ENCODE data around the gene FBN1. TPM values are rescaled to one million over a fixed set of nuclear protein-coding genes. Genes with fewer than 3 reads are reported as not detected.

FBN1 gene
- total RNA-seq, 1 donor from 2014 or later: 171 TPM

DNA sequence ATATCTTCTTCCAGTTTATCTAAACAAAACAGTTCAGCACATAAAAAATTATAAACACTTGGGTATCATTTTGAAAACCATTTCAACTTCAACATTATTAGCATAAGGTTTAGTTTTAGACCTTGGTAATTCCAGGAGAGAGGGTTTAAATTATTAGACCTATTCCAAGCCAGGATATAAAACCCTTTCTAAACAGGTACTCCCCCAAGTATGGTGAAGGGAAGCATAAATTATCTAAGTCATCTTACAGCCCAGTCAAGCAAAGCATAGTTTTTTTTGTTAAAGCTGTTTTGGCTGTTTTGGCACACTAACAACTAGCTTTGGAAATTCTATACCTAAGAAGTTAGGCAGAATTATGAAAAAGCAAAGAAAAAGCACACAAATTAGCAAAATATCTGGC lies 87.3 kb downstream of the FBN1 start:
- no peak for DNase-seq (ENCODE audit: extremely low read depth, low read depth, low spot score)

DNA sequence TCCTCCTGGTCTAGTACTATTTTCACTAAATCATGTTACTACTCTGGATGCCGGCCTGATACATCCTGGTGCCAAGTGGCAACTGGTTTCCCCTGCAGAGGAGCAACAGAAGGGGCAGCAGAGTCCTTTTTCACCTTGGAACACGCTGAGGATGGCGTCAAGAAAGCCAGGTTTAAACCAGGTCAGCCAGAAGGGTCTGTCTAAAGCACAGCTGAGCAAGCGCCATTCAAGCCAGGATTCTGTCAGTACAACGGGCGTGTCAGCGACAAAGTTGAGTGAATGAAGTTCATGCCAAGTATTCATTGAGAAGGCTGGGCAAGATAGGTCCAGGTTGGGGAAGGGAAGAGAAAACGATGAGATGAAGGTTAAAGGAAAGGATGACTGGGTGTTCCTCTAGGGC lies 88.2 kb downstream of the FBN1 start:
- no peak for DNase-seq (ENCODE audit: extremely low read depth, low read depth, low spot score)

DNA sequence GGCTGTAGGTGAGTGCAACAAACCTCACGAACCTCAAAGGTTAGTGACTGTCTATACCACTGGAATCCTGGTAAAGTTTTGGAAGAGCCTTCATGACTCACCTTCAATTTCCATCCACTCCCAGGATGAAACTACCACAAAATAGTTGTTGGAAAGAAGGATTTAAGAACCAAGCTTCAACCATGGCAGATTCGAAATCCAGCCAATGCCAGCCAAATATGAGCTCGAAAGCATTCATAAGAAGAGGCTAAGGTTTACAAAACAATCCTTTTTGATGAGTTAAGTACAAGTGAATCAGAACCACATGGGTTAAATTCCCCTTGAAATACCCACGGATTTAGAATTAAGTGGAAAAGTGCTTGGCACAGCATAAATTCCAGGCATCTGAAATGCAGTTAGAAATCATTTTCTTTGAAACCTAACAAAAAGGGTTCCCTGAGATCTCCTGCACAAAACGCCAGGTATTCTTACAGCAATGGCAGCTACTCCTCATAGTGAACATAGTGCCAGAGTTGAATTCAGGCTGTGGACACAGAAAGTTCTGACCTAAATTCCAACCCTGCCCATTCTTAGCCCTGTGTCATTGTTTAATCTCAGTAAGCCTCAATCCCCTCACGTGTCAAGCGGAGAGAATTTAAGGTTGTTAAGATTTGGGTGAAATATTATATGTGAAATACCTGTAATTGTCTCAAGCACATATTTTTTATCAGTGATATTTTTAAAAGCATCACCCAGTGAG lies 89.2 kb downstream of the FBN1 start:
- DNase-seq (ENCODE audit: extremely low read depth, low read depth, low spot score): no peak

DNA sequence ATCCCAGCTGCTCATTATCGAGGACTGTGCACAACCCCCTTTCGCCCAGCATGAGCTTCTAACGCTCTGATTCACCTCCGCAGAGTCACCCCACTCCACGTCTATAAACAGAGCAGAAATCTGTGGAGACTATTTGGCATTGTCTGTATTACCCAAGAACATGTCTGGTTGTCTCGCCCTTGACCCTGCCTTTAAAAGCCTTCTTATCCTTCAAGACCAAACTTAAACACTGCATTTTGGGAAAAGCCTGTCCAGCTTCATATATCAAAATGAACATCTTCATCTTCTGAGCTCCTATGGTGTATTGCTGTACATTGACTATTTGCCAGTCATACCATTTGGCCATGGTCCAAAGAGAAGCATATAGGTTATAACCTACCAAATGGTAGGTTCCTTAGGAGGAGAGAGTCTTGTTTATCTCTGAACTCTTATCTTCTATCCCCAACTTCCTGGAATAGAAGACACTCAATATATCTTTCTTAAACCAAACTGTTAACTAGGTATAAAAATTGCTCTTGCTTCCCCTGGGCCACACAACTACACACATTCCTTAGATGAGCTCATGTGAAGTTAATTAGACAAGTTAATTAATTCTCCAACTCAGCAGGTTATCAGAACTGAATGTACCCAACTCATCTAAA lies 90.1 kb downstream of the FBN1 start:
- DNase-seq (ENCODE audit: extremely low read depth, low read depth, low spot score): no peak

DNA sequence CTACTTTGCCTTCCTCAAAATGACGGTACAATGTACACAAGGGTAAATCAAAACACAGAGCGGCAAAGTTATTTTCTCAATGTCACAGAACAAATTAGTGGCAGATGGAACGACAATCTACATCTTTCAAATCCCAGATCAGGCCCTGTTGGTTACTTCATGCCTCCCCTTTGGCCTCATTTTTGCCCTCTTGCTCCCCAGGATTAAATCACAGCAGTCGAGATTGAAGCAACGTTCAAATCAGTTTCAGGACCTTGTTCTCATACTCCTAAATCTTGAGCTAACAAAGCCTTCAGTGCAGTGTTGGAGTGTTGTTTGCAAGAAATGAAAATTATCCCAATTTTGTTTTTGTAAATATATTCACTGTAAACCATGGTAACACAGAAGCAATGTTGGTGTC lies 91.4 kb downstream of the FBN1 start:
- DNase-seq (ENCODE audit: extremely low read depth, low read depth, low spot score): no peak

DNA sequence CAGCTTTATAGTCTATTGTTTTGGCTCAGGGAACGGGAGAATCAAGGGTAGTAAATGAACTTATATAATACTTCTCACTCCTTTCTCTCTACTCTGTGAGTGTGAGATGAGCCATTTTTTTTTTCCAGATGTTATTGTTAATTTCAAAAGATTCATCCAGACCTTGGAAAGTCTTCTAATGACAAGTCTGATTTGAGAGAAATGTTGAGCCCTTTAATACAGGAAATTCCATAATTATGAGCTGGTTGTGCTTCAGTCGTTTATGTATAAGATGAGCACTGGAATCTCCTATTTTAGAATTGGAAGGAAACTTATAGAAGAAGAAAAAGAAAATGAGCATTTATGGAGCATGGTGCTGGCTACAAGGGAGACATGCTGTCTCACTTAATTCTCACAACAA lies 92.0 kb downstream of the FBN1 start:
- no peak for DNase-seq (ENCODE audit: extremely low read depth, low read depth, low spot score)

DNA sequence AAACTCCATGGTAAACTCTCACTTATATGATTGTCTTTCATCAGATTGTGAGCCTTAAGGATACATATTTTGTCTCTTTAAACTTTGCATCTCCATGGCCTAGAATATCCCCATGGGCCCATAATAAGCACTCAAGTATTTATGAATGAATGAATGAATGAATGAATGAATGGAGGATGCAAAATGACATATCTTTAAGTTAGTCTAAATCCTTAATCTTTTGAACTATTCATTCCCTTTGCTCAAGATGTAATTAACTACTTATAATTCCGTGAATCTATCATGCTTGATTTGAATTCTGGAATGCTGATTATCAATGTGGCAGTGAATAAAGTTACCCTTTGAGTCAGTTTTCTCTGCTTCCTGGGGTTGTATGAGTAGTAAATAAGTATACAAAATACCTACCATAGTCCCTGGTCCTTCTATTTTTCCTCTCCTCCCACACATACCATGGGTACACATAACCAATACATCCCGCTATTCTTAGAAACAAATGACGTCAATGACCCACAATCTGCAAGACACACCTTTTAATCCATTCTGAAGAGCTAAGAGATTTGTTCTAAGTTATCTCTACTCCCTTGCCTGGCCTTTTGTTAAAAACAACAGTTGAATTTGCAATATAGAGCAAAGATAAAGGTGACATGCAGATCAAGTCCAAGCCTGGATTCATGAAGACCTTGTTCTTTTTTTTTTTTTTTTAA lies 94.5 kb downstream of the FBN1 start:
- DNase-seq (ENCODE audit: extremely low read depth, low read depth, low spot score): no peak

DNA sequence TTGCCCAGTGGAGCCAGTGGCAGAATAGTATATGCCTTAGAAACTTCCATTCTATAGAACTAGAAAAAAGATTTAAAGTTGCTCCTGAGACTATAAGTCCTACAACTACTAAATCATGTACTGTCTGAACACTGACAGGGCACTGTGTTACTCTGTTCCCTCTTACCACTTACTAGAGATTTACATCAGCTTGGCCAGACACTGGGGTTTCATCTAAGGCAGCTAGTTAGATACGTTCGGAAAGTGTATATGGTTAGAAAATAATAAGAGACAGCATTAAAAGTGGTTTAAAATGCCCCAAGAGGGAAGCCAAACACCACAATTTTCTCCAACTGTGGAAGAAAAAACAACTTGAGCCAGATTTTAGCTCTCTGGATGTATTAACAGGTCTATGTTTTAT lies 97.1 kb downstream of the FBN1 start:
- no peak for DNase-seq (ENCODE audit: extremely low read depth, low read depth, low spot score)

DNA sequence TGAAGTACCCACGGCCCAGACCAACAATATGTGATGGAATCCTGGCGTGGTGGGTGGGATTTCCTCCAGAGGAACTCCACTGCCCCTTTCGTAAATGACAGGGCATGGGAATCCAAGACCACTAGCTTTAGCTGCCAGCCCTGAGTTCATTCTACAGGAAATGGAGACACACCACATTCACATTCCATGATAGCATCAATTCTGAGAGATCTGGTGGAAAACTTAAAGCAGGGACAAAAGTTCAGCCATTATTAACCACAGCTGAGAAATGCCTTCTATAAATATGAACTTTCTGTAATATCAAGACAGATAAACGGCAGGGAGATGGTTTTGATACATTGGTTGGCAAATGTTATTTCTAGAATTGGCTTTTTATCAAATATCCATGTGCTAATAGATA lies 98.2 kb downstream of the FBN1 start:
- no peak for DNase-seq (ENCODE audit: extremely low read depth, low read depth, low spot score)

DNA sequence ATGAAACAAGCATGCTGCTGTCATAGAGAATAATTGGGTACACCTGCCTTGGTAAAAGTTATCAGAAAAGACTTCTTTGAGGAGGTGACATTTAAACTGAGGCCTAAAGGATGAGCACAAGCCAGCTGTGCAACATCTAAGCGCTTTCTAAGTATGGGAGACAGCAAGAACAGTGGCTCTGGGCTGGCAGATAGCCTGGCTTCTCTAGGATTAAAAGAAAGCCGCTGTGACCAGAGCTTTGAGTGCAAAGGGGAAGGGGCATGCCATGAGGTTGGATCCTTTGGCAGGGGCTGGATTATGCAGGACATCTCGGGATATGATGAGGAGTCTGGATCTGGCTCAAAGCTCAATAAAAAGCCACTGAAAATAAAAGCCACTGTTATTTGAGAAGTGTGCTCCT lies 99.2 kb downstream of the FBN1 start:
- no peak for DNase-seq (ENCODE audit: extremely low read depth, low read depth, low spot score)

DNA sequence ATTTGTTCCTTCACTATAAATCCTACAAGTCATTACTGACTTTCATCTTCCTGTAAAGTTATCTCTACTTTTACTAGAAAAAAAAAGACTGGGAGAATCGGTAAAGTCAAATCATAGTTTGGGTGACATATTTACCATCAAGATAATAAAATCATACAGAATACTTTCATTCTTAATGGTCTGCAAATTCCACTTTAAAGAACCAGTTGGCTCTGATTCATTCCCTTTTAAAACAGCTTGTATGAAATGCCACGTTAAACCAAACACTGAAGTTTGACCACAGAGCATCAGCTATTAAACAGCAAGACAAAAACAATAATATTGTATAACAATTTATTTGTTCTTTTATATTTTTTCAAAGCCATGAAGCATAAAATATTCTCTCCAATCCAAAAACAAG lies 100.7 kb downstream of the FBN1 start:
- no peak for DNase-seq (ENCODE audit: extremely low read depth, low read depth, low spot score)

DNA sequence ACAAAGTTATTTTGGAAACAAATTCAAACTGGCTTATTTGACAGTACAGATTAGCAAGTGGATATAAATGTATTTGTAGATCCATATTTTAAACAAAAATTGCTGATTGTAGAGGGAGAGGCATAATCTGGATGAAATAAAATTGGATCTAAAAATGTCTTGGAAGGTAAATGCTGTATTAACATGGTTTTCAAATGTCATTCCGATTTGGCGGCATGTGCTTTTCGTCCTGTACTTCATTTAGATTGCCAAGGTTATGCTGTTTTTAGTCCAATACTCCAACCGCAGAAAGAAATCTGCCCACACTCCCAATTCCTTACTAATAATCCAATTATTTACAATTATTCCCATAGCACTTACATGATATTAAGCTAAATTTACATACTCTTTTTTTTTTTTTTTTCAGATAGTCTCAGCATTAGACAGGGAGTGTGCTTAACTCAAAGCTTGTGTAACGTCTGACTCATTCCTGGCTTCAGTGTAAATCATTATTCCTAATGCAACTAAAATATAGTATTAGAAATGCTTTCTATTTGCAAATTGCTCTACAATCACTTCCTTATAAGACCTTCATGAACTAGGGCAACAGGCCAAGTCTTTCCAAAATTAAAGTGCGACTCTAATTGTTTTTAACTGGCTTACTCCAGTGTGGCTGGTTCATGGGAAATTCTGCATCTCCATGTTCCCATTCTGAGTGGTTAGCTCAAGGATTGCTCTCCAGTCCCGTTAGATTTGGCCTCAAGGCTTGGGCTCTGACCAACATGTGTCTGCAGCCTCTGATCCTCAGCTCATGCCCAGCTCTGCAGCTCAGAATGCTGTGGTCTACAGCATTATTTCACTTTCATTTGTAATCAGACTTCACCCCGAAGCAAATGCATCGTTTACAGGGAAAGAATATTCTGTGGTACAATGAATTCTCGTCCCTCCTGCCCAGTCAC lies 103.9 kb downstream of the FBN1 start:
- no peak for DNase-seq (ENCODE audit: extremely low read depth, low read depth, low spot score)

DNA sequence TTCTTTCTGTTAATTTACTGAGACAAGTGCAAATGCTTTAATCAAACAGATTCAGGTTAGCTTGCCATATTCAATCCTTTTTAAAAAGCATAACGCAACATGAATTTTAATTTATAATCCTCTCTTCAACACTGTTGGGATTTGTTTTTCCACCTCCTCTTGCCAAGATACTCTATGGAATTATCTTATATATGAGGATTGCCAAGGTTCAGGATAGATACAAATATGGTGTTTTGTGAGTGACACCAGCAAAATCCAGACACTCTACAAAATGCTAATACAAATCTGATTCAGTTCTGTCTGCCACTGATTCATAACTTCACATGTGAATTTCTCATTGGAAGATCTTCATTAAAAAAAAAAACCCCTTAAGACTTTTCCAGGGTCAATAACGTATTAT lies 104.8 kb downstream of the FBN1 start:
- no peak for DNase-seq (ENCODE audit: extremely low read depth, low read depth, low spot score)

DNA sequence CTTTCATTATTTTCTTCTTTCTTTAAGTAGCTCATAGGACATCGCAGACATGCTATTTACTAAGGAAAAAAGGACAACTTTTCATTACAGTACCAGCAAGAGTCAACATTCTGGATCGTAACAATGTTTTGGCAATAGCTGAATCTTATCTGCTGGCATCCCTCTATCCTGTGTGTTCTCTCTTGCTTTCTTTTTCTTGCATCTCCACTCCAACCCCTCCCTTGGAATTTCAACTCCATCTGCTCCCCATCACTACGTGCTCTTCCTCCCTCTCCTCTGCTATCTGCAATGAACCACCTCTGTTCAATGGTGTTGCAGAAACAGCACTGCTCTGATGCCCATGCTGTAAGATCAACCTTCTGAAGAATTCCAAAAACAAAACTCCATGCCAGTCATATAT lies 106.6 kb downstream of the FBN1 start:
- no peak for DNase-seq (ENCODE audit: extremely low read depth, low read depth, low spot score)

DNA sequence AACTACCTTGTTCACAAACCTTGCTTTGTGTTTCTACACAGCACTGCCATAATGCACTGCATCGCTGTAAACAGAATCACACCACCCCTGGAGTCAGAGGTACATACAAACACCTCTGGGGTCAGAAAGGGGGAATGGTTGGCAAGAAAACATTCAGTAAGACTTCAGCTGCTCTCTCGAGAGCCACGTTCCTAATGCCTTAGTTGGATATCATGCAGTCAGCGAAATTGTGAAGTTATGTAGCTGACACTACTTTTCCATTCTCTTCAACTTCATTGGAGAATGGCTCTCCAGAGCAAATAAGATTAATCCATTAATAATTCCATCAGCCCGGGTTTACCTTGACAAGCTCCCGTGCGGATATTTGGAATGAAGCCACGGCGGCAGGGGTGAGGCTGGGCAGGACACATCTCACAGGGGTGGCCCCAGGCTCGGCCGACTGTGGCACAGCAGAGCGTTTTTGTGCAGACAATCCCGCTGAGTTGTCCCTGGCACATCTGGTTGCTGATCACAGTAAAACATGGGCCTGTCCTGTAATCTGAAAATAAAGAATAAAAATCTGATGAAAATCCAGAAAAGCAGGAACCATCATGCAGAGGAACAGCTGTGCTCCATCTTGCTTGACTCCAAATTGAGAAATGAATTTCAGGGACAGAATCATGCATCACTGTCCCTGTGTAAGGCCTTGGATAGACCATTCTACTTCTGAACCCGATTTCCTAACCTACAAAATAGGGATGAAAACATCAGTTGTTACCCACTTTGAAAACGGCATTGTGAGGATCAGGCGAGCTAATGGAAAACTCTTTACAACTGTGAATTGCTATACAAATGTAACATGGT lies 108.0 kb downstream of the FBN1 start:
- no peak for DNase-seq (ENCODE audit: extremely low read depth, low read depth, low spot score)

DNA sequence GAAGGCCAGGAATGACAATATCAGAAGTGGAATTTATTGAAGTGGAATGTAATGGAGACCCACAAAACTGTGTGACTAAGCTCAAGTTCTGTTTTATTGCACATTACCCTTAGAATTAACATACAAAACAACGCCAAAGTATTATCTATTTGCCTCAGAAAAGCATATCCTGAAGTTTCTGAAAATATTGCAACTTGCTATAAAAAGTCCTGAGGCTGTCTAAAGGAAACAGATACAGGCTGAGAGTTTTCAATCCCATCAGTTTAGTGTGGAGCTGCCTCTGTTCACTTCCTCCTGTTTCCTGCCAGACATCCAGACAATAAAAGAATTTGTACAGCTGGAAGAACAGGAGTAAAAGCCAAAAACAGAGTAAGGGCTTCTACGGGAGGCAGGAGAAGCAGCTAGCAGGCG lies 108.8 kb downstream of the FBN1 start:
- DNase-seq (ENCODE audit: extremely low read depth, low read depth, low spot score): peak; percentile 68

DNA sequence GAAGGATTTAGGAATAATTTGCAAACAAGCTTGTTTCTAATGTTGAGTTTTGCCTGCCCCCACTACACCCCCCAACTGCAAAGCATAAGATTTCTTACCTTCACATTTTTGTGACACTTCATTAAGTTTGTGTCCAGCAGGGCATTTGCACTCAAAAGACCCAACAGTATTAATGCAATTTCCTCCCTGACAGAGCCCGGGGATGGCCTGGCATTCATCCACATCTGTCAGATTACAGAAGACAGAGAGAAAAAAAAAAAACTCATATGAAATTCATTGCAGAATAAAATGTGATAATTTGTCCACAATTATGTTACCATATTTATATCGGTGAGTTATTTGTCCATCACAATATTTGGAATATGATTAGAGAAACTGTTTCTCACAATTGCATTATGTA lies 111.5 kb downstream of the FBN1 start:
- no peak for DNase-seq (ENCODE audit: extremely low read depth, low read depth, low spot score)

DNA sequence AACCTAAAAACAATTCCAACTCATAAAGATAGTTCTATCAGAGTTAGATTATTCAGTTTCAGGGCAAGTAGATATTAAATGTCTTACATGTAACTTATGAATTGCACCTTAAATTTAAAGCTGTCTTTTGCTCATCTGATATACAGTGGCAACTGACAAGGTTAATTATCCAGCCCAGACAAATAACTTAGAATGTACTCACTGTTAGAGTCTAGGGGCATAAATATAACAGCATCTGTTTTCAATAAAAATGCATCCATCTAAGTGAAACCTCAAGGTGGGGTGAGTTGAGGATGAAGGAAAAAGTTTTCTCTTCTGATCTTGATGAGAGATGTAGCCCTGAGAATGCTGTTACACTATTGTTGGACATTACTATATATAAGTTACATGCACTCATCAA lies 112.6 kb downstream of the FBN1 start:
- DNase-seq (ENCODE audit: extremely low read depth, low read depth, low spot score): no peak

DNA sequence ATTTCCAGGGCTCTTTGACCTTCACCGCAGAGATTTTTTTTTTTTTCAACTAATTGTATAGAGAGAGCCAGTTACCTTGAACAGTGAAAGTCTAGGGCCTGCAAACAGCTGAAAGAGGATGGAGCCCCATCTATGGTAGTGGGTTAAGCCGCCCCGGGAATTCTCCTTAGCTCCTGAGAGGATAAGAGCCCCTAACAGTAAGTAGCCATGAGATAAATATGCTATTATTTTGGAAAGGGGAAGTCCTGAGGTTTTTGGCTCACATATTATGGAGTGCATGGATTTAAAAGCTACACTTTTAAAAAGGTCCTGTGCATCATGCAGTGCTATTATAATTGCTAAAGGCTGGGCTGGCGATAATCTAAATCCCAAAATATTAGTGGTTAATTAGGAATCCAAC lies 115.0 kb downstream of the FBN1 start:
- no peak for DNase-seq (ENCODE audit: extremely low read depth, low read depth, low spot score)

DNA sequence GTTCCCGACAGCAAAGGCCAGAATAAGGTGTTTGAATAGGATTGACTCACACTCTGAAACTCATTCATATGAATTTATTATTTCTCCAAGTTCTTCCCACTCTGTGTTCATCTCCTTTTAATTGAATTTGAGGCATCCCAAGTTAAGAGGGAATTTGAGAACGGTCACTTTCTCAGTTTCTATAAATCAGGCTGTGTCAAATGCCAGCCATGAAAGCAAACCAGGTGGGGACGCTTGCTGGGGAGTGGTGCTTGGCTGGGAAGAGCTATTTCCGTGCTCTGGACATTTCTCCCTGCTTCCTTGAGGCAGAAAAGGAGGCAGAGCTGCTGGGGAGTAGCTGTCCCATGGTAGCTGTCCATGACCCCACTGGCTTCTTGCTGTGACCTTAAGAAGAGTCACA lies 116.6 kb downstream of the FBN1 start:
- DNase-seq (ENCODE audit: extremely low read depth, low read depth, low spot score): no peak

Data from glomerular endothelial cell (primary cell).